A549 (cell line): ENCODE data around the gene TMEM125. TPM values are rescaled to one million over a fixed set of nuclear protein-coding genes. Genes with fewer than 3 reads are reported as not detected.

Source experiments
- ATAC-seq, 2 experiments: fragments of 200-7000 bp in 1 of 2; fragments of >200 bp in 1 of 2; cut with Nextera tagmentation in 1 of 2; cut with Tn5 transposase in 1 of 2; 3 replicates each; pipeline versions ENCODE4 v1.8.0 to v1.9.1; 2018 to 2020; ENCODE audit warnings: mild to moderate bottlenecking in 1 of 2, moderate library complexity in 1 of 2
- CTCF ChIA-PET: fragments of 300-600 bp; sonication (Branson Sonifier 250); formaldehyde crosslinking; extraction: SDS; loops from one replicate; lab custom pipeline; 2021; ENCODE audit warnings: antibody characterized with exemption, inconsistent platforms; lab: Yijun Ruan, JAX
- POLR2A ChIA-PET: fragments of 350-600 bp; formaldehyde crosslinking; extraction: SDS; loops from one replicate; lab custom pipeline; 2021; ENCODE audit warnings: antibody characterized with exemption, inconsistent platforms; lab: Yijun Ruan, JAX
- DNase-seq, 2 experiments: peaks; one replicate each; pipeline versions ENCODE4 v3.0.0 to v3.0.0-alpha.2; 2011 to 2016; ENCODE audit warnings: low read depth in 1 of 2, low spot score in 1 of 2
- FAIRE-seq: peaks from 2 replicates; lab custom pipeline; 2011; peaks lifted over from hg19 to GRCh38; lab: Jason Lieb, UNC
- H3K27ac ChIP-seq, 2 experiments: fragments of >200 bp; sonication (Bioruptor Twin); formaldehyde crosslinking; 3 replicates each; pipeline ENCODE4 v1.5.1; 2016 to 2017
- H3K4me1 ChIP-seq: fragments of >200 bp; sonication (Bioruptor Twin); formaldehyde crosslinking; 3 replicates; pipeline ENCODE4 v1.6.1; 2016
- H3K4me2 ChIP-seq: fragments of >200 bp; sonication (Bioruptor Twin); formaldehyde crosslinking; 3 replicates; pipeline ENCODE4 v1.6.1; 2016
- H3K4me3 ChIP-seq: fragments of >200 bp; sonication (Bioruptor Twin); formaldehyde crosslinking; 3 replicates; pipeline ENCODE4 v1.5.1; 2016
- H3K9me3 ChIP-seq: fragments of >200 bp; sonication (Bioruptor Twin); formaldehyde crosslinking; 3 replicates; pipeline ENCODE4 v1.6.1; 2016
- CBX2 ChIP-seq: fragments of 200-600 bp; sonication (generic); IDR thresholded peaks from 2 replicates; pipeline ENCODE4 v1.6.1; 2016; ENCODE audit warnings: low read depth, mild to moderate bottlenecking, borderline replicate concordance
- CBX8 ChIP-seq: fragments of 200-600 bp; sonication (generic); IDR thresholded peaks from 2 replicates; pipeline ENCODE4 v1.6.1; 2016
- CHD2 ChIP-seq: fragments of 150-350 bp; IDR thresholded peaks from 2 replicates; pipeline ENCODE4 v1.6.1; 2014; ENCODE audit warnings: low read length; ENCODE audit not compliant: partially characterized antibody
- EHF ChIP-seq: fragments of 250-450 bp; sonication (Bioruptor Pico); IDR thresholded peaks from 2 replicates; pipeline ENCODE4 v1.5.0; 2020; ENCODE audit warnings: mild to moderate bottlenecking
- EP300 ChIP-seq, 2 experiments: fragments of >200 bp; sonication (Bioruptor Twin); formaldehyde crosslinking; IDR thresholded peaks; 2 replicates in 1 of 2; 3 replicates in 1 of 2; pipeline ENCODE4 v1.6.1; 2016 to 2017
- ESRRA ChIP-seq: fragments of 150-350 bp; IDR thresholded peaks from 2 replicates; pipeline ENCODE4 v1.6.1; 2014; ENCODE audit warnings: mild to moderate bottlenecking, low read length, borderline replicate concordance
- GATA3 ChIP-seq: IDR thresholded peaks from 2 replicates; pipeline ENCODE4 v1.6.1; 2012; ENCODE audit warnings: borderline replicate concordance
- HOXA7 ChIP-seq: fragments of 250-450 bp; sonication (Bioruptor Pico); IDR thresholded peaks from 2 replicates; pipeline ENCODE4 v1.5.0; 2020; ENCODE audit warnings: mild to moderate bottlenecking, moderate library complexity
- HOXB13 ChIP-seq: fragments of 250-450 bp; sonication (Bioruptor Pico); IDR thresholded peaks from 2 replicates; pipeline ENCODE4 v1.5.0; 2020; ENCODE audit warnings: low read depth, mild to moderate bottlenecking, moderate library complexity
- MYC ChIP-seq: IDR thresholded peaks from 2 replicates; pipeline ENCODE4 v1.6.1; 2012; ENCODE audit warnings: mild to moderate bottlenecking, inconsistent platforms, low read length, improper control_type of control experiment, borderline replicate concordance
- NFE2L2 ChIP-seq: fragments of 150-350 bp; conservative IDR thresholded peaks from 2 replicates; pipeline ENCODE4 v1.6.1; 2014; ENCODE audit warnings: low read length
- NR3C1 ChIP-seq: fragments of >200 bp; sonication (Bioruptor Twin); formaldehyde crosslinking; IDR thresholded peaks from 3 replicates; pipeline ENCODE4 v1.6.1; 2017
- PHF8 ChIP-seq: fragments of 200-600 bp; sonication (generic); IDR thresholded peaks from 2 replicates; pipeline ENCODE4 v1.6.1; 2016; ENCODE audit warnings: low read depth, mild to moderate bottlenecking, antibody characterized with exemption, moderate library complexity, borderline replicate concordance
- POLR2AphosphoS2 ChIP-seq: conservative IDR thresholded peaks from 2 replicates; pipeline ENCODE4 v1.6.1; 2012; ENCODE audit warnings: low read length, improper control_type of control experiment, inconsistent platforms
- RARB ChIP-seq: fragments of 250-450 bp; sonication (Bioruptor Pico); IDR thresholded peaks from 2 replicates; pipeline ENCODE4 v1.8.0; 2021; ENCODE audit warnings: mild to moderate bottlenecking, moderate library complexity
- RFX5 ChIP-seq: fragments of 450-650 bp; IDR thresholded peaks from 2 replicates; pipeline ENCODE4 v1.7.1; 2014; ENCODE audit warnings: antibody characterized with exemption, mild to moderate bottlenecking, moderate library complexity
- RNF2 ChIP-seq: fragments of 200-600 bp; sonication (generic); IDR thresholded peaks from 2 replicates; pipeline ENCODE4 v1.6.1; 2016; ENCODE audit warnings: low read depth, mild to moderate bottlenecking, antibody characterized with exemption, moderate library complexity, borderline replicate concordance
- SMC3 ChIP-seq: fragments of >200 bp; sonication (Bioruptor Twin); formaldehyde crosslinking; IDR thresholded peaks from 3 replicates; pipeline ENCODE4 v1.6.1; 2018; ENCODE audit warnings: inconsistent platforms
- SREBF2 ChIP-seq: fragments of 450-650 bp; IDR thresholded peaks from 2 replicates; pipeline ENCODE4 v1.6.1; 2014; ENCODE audit warnings: mild to moderate bottlenecking, moderate library complexity
- TP53 ChIP-seq: fragments of 250-450 bp; sonication (Bioruptor Pico); IDR thresholded peaks from 2 replicates; pipeline ENCODE4 v1.5.0; 2021; ENCODE audit warnings: mild to moderate bottlenecking, moderate library complexity
- ZC3H11A ChIP-seq: fragments of 450-650 bp; IDR thresholded peaks from 2 replicates; pipeline ENCODE4 v1.6.1; 2014; ENCODE audit warnings: antibody characterized with exemption, mild to moderate bottlenecking
- ZNF302 ChIP-seq: fragments of 250-450 bp; sonication (Bioruptor Pico); IDR thresholded peaks from 2 replicates; pipeline ENCODE4 v1.9.0; 2021; ENCODE audit warnings: inconsistent platforms, mild to moderate bottlenecking, moderate library complexity
- WGBS: methylation state at CpG from one replicate; pipeline ENCODE4 v1.1.6; 2017; ENCODE audit errors: missing lambda C conversion rate; 5-methylcytosine and 5-hydroxymethylcytosine counted together
- polyA plus RNA-seq, 4 experiments: library from polyadenylated mRNA; depleted of rRNA in 3 of 4; stranded (reverse); fragments of >200 nt; fragmentation: RNase III in 1 of 4; extraction: RNeasy Plus Mini Kit Qiagen cat#74134 plus additional on column Dnase treatment in 1 of 4; gene quantifications; 2 replicates in 3 of 4; 3 replicates in 1 of 4; pipeline ENCODE4 v1.2.3, GENCODE V29; 2011 to 2017
- TF ChIP-seq, protein P1 (sequence below): fragments of 450-650 bp; IDR thresholded peaks from 2 replicates; pipeline ENCODE4 v1.6.1; 2014; ENCODE audit warnings: antibody characterized with exemption
- TF ChIP-seq, protein P2 (sequence below): fragments of >200 bp; sonication (Bioruptor Twin); formaldehyde crosslinking; IDR thresholded peaks from 3 replicates; pipeline ENCODE4 v1.5.1; 2016
- TF ChIP-seq, protein P3 (sequence below): fragments of >200 bp; sonication (Bioruptor Twin); formaldehyde crosslinking; IDR thresholded peaks from 3 replicates; pipeline ENCODE4 v1.6.1; 2016

The TMEM125 gene
- polyA plus RNA-seq, 2 of the 4 experiments (the other 2 are of a cell fraction) = not detected

DNA sequence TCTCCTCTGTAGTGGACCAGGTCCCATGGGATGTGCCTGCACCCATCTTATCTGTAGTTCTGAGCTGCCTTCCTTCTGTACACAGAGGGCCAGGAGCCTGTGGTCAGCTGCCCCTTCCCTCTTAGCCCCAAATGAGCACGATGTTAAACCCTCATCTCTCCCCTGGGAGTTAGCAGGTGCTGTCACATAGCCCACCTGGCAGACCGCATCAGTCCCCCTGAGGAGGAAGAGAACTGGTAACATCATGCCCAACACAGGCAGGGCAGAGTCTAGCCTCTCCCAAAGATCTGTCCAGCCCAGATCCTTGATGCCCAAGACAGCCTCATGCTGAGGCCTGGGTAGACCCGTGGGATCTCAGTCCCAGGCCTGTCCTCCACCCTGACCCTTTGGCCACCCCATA, 35.7 kb downstream of the TMEM125 start:
- 27% methylated on average over 3 of the region's 3 CpGs for WGBS
- ATAC-seq = no peak
- Histone ChIP-seq H3K27ac (no peak overlapping the region), H3K4me2 (no peak overlapping the region), H3K4me1 (no peaks in the 10 kb centered on the region), H3K9me3 (no peaks in the 10 kb centered on the region), H3K4me3 (no peak overlapping the region)
- TF ChIP-seq NFE2L2 (no peak), EP300 (IDR thresholded peaks at IDR 0.05) (no peak), CBX2 (no peak), ESRRA (no peak), RNF2 (no peak), ZC3H11A (no peak), EHF (CRISPR knock-in tag) (no peak), NR3C1 (no peak), POLR2AphosphoS2 (no peak), GATA3 (no peak), PHF8 (no peak), SREBF2 (no peak), CBX8 (no peak), CHD2 (no peak), RFX5 (no peak), RARB (CRISPR knock-in tag) (no peak), ZNF302 (no peak)
- TF ChIP-seq, protein P1, sequence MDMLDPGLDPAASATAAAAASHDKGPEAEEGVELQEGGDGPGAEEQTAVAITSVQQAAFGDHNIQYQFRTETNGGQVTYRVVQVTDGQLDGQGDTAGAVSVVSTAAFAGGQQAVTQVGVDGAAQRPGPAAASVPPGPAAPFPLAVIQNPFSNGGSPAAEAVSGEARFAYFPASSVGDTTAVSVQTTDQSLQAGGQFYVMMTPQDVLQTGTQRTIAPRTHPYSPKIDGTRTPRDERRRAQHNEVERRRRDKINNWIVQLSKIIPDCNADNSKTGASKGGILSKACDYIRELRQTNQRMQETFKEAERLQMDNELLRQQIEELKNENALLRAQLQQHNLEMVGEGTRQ = no peak
- TF ChIP-seq, protein P2, sequence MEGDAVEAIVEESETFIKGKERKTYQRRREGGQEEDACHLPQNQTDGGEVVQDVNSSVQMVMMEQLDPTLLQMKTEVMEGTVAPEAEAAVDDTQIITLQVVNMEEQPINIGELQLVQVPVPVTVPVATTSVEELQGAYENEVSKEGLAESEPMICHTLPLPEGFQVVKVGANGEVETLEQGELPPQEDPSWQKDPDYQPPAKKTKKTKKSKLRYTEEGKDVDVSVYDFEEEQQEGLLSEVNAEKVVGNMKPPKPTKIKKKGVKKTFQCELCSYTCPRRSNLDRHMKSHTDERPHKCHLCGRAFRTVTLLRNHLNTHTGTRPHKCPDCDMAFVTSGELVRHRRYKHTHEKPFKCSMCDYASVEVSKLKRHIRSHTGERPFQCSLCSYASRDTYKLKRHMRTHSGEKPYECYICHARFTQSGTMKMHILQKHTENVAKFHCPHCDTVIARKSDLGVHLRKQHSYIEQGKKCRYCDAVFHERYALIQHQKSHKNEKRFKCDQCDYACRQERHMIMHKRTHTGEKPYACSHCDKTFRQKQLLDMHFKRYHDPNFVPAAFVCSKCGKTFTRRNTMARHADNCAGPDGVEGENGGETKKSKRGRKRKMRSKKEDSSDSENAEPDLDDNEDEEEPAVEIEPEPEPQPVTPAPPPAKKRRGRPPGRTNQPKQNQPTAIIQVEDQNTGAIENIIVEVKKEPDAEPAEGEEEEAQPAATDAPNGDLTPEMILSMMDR = no peak
- POLR2A ChIA-PET = no interaction called here
- no peak for FAIRE-seq
- no peak for DNase-seq
- CTCF ChIA-PET = interaction anchor here (2.1 kb wide), 1 partner anchor 12 kb away, joined by 5 read pairs; no protein-coding TSS in a partner anchor

DNA sequence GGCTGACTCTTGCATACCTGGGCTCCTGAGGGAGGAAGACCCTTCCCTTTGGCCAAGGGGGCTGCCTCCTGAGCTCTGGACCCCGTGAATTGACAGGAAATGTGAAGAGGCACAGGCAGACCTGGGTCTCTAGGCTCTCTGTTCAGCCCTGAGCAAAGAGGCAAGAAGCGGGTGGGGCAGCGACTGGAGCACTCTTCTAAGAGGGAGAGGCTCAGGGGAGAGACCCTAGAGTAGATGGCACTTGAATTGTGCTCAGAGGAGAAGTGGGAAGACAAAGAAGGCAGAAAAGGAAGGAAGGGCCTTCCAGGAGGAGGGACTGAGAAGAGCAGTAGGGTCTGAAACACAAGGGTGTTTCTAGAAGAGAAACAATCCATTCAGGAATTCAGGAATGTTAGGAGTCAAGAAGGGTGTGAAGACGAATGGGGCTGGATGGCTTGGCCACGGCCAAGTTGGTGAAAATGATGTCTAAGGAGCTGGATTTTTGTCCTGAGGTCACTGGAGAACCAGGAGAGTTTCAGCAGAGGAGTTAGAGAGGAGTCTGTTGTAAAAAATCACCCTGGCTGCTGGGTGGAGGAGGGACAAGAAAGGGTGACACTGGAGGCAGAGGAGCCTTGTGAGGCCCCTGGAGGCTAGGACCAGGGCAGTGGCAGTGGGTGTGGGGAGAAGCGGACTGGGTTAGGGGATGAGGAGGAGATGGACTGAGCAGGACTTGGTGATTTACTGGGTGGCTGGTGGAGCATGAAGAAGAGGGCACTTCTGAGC, 36.3 kb downstream of the TMEM125 start:
- POLR2A ChIA-PET = no interaction called here
- ATAC-seq (no peak), FAIRE-seq (no peak), DNase-seq (no peak)
- Histone ChIP-seq H3K4me3 (no peak overlapping the region), H3K9me3 (no peaks in the 10 kb centered on the region), H3K4me2 (no peak overlapping the region), H3K4me1 (no peaks in the 10 kb centered on the region), H3K27ac (no peak overlapping the region)
- no peak for TF ChIP-seq SMC3
- no peak for TF ChIP-seq RARB (CRISPR knock-in tag)
- no peak for TF ChIP-seq HOXB13 (CRISPR knock-in tag)
- TF ChIP-seq TP53 (CRISPR knock-in tag) = no peak
- no peak for TF ChIP-seq SREBF2
- TF ChIP-seq MYC = no peak
- no peak for TF ChIP-seq CBX8
- TF ChIP-seq, protein P3, sequence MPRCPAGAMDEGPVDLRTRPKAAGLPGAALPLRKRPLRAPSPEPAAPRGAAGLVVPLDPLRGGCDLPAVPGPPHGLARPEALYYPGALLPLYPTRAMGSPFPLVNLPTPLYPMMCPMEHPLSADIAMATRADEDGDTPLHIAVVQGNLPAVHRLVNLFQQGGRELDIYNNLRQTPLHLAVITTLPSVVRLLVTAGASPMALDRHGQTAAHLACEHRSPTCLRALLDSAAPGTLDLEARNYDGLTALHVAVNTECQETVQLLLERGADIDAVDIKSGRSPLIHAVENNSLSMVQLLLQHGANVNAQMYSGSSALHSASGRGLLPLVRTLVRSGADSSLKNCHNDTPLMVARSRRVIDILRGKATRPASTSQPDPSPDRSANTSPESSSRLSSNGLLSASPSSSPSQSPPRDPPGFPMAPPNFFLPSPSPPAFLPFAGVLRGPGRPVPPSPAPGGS = no peak
- TF ChIP-seq HOXA7 (CRISPR knock-in tag) = no peak
- CTCF ChIA-PET = interaction anchor here (2.1 kb wide), 1 partner anchor 11 kb away, joined by 5 read pairs; no protein-coding TSS in a partner anchor
- 69% methylated on average over 5 of the region's 6 CpGs for WGBS
